ENCODE results near the gene IL36RN.
A peak's percentile ranks its signal among the peaks of the same experiment; 100 is the strongest.
"Not testable (repeated sequence)": the region's sequence is repeated elsewhere in the genome, so short reads cannot be mapped to it uniquely, and the experiment has no call there.

Gene IL36RN

DNA sequence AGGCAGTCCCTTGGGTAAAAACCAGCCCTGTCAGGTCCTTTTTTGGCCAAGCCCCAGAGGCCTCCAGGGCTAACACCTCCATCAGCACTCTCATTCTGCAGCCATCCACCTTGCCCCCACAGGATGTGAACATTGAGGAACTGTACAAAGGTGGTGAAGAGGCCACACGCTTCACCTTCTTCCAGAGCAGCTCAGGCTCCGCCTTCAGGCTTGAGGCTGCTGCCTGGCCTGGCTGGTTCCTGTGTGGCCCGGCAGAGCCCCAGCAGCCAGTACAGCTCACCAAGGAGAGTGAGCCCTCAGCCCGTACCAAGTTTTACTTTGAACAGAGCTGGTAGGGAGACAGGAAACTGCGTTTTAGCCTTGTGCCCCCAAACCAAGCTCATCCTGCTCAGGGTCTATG, 16.0 kb downstream of the IL36RN start:
- no peak for DNase-seq (ENCODE audit: low read depth)

DNA sequence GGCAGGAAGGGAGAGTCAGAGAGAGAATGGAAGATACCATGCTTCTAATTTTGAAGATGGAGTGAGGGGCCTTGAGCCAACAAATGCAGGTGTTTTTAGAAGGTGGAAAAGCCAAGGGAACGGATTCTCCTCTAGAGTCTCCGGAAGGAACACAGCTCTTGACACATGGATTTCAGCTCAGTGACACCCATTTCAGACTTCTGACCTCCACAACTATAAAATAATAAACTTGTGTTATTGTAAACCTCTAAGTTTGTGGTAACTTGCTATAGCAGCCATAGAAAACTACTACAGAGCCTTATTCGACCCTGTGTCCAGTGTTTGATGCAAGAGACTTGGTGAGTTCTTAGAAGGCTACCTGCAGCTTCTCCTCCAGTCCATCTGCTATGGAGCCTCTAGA, 16.6 kb downstream of the IL36RN start:
- DNase-seq (ENCODE audit: low read depth) = no peak

DNA sequence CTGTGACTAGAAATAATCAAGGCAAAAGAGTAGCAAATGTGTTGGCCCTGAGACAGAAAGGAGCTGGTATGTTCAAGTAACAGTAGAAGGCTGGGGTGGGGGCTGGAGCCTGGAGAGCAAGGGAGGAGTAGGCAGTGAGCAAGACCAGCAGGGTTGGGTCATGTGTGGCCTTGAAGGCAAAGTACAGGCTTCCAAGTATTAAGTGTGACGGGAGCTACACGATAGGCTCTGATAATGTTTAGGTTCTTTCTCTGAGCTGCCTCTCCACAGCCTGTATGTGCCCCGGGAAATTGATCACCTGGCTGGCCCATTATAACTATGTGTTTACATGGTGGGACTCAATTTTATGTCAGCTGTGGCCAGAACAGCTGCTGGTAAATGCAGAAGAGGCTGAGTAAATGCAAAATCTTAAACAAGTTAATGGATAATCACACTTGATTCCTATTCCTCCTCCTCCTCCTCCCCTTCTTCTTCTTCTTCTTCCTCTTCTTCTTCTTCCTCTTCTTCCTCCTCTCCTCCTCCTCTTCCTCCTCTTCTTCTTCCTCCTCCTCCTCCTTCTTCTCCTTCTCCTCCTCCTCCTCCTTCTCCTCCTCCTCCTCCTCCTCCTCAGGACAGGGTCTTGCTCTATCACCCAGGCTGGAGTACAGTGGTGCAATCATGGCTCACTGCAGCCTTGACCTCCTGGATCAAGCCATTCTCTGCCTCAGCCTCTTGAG, 18.1 kb downstream of the IL36RN start:
- DNase-seq (ENCODE audit: low read depth) = no peak

DNA sequence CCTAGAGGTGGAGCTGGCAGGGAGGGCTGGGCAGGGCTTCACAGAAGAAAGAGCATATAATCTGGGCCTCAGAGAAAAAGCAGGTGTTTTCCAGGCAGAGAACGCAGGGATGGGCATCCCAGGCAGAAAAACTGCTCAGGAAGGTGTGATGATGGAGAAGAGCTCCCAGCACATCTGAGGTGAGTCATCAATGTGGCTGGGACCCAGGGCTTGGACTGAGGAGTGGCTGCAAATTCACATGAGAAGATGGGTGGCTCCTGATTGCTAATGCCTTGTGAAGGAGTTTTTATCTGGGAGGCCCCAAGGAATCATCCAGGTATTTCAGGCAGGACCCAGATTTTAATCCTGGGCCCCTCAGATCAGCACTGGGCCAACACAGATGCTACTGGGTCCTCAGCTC, 18.9 kb downstream of the IL36RN start:
- no peak for DNase-seq (ENCODE audit: low read depth)

DNA sequence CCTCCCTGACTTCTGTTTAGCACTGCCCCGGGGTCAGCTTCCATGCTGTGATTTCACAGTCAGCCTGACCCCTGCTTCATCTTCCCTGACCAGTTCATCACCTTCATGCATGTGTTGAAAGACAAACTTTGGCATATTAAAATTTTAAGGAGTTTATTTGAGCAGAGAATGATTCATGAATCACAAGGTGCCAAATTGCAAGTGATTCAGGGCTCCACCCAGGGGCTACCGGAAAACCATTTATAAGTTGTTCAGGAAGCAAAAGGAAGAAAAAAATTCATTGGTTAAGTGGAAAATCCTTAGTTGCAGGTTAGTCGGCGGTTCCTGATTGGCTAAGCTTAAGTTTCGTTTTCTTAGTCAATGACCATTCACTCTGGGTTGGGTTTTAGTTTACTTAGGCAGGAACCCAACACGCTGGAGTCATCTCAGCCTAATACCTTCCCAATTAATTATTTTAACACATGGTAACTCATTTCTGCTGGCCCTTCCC, 19.4 kb downstream of the IL36RN start:
- DNase-seq (ENCODE audit: low read depth) = no peak

DNA sequence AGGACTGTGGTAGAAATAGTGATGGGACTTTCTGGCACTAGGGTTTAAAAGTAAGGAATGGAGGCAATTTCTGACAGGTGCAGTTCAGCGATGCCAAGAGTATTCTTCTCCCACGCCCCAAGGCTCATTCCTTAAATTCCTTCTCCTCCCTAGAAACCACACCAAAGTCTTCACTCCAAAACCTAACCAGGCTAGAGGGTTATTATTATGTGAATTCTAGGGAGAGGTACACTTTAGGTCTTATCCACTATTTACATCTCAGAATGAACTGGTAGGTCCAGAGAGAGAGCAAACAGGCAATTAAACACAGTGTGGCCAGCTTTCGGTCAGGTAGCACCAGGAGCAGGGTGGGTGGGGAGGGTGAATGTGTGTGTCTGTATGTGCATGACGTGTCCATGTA, 20.1 kb downstream of the IL36RN start:
- DNase-seq (ENCODE audit: low read depth) = no peak

DNA sequence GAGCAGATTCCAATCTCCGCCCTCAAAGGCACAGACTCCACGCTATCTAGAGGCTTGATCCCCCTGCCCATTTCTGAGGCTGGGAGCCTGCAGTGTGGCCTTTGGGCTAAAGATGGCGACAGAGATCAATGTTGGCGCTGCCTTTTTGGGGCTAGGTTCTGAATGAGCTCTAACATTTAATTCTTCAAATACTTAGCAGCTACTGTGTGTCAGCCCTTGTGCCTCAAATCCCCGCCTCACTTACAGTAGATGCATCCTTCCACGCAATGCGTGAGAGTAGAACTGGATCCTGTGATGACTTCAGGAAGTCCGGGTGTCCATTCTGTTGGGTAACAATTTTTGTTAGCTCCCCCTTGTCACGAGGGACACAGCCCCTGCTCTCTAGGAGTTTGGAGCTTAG, 21.1 kb downstream of the IL36RN start:
- peak; percentile 8 for DNase-seq (ENCODE audit: low read depth)

DNA sequence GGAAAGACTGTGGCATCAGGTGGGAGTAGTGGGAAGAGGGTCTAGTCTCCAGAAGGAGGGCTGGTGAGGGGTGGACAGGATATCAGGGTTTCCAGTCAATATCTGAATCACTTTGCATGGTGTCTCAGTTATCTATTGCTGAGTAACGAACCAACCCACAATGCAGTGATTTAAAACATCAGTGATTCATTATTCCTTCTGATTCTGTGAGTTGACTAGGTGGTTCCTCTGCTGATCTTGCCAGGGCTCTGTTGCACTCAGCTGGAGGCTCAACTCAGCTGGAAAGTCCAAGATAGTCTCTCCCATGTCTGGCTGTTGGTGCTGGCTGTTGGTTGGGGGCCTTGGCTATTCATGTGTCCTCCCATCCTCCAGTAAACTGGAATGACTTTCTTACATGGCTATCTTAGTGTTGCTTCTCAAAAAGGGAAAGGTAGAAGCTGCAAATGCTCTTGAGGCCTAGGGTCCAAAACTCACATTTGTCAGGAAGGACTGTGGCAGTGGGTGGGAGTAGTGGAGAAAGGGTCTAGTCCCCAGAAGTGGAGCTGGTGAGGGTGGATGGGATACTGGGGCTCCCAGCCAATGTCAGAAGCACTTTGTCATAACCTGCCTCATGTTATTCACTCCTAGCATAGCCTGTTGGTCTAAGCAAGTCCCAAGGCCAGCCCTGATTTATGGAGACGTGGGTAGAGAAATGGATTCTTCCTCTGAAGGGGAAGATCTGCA, 22.7 kb downstream of the IL36RN start:
- no peak for DNase-seq (ENCODE audit: low read depth)

DNA sequence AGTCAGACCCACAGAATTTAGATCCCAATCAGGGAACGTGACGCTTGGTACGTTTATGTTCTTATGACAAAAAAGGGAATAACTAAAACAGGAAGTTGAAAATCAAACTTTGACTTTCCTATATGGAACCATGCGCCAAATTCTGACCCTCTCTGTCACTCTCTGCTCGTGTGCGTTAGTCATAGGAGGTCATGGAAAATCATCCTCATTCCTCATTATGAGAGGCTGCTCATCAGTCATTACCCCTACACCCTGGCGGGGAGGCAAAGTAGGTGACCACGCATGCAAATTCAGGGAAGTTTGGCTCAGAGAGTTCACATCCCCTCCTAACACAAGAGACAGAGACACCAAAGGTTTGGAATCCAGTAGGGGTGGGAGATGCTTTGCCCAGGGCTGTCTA, 24.3 kb downstream of the IL36RN start:
- DNase-seq (ENCODE audit: low read depth) = no peak

DNA sequence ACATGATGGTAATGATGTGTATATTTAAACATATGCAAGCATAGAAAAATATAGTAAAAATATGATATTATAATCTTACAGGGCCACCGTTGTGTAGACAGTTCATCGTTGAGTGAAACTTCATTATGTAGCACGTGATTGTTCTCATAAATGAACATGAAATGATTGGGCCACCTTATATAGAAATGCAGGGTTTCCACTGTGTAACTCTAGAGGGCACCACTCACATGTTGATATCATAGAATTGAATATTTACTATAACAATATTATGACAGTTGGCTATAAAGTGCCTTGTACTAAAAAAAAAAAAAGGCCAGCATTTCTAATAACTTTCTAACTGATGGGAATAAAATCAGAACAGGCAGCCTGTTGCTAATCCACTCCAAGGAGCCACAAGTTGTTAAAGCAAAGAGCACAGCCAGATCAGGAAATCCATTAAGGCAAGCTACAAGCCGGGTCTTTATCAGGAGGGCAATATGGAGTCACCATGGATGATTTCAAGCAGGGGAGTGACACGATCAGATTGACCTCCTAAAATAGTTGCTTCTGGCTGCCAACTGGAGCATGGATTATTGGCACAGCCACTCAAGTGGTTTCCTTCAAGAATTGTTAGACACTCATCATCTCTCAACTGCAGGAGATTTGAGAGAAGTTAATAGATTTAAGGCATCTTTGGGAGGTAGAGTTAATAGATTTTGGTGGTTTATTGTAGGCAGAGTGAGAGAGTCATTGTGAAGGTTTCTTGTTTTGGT, 25.4 kb downstream of the IL36RN start:
- no peak for DNase-seq (ENCODE audit: low read depth)

DNA sequence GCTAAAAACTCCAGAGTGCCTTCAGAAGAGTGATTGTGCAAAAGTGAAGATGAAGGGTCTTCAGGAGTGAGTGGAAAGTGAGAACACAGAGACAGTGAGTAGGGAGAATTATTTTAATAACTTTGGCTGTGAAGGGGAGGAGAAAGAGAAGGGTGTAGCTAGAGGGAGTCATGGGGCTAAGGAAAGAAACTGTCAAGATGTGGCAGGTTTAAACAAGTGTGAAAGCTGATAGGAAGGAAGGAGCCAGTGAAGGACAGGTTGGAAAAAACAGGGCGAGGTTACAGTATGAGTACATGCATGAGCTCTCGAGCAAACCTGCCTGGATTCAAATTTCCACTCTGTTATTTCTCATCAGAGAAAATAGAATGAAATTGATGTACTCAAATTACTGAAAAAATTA, 26.5 kb downstream of the IL36RN start:
- no peak for DNase-seq (ENCODE audit: low read depth)

DNA sequence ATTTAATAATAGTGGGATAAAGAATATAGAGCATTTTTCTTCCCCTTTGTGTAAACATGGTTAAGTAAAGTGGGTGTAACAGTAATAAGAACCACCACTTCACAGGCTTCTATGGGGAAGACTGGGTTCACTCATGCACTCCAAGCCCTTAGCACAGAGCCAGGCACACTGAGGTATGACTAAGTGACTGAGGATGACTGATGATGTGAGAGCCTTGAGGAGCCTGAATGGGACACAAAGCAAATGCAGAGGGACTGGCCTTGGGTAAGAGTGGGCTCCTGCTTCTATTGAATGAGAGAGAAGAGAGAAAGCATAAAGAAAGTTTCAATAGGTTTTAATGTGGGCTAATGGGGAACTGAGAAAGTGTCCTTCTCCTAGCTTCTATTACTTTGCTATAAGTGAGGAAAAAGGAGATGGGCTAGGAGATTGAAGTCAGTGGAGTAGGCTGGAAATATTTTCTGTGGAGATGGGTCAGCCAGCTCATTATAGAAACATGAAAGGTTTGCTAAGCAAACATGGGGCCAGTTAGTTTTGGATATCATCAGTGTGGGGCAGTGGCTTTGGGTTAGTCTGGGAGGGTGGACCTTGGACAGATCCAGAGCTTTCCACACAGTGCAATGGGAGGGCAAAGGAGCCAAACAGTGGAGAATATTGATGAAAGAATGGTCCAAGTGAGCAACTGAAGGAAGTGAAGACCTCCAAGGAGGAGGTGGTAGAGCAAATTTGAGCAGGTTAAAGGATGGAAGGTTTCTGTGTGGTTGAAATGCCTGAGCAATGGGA, 29.4 kb downstream of the IL36RN start:
- no peak for DNase-seq (ENCODE audit: low read depth)

DNA sequence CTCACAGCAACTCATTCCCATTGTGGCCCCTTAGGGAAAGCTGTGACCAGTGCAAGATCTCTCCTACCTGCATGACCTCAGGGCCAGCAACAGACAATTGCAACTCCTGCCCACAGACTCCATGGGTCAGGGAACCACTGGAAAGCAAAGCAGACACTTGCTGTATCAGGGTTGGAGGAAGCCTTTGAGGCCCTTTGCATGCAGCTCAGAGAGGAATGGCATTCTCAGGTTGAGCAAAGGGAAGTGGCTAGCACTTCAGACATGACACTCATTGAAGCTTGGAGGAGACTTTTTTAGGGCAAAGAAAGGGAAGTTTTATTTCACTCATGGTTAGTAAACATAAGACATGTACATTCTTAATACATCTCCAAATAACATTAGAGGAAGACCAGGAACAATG, 30.9 kb downstream of the IL36RN start:
- DNase-seq (ENCODE audit: low read depth) = no peak

DNA sequence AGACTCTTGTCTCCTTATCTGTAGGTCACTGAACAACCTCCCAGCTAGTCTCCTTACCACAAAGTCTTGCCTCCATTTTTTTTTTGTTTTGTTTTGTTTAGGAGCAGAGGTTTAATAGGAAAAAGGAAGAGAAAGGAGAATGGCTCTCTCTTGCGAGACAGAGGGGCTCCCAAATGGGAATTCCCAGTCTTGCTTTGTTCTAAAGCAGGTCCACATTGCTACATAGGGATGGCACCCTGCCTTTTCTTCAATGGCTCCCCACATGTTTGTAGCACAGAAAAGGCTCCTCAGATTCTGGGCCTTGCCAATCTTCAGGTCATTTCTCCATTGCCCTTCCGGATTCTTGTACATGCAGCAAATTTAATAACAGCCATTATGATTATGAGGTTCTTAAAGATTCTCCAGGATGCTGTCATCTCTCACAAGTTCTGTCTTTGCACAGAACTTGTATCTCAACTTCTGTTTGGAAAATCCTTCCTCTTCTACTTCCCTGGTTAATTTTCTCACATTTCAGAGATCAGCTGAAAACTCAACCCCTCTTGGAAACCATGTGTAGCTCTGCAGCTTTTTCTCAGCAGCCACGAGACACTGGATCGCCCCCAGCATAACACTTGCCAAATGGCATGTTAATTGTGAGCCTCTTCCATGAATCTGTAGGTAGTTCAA, 32.4 kb downstream of the IL36RN start:
- no peak for DNase-seq (ENCODE audit: low read depth)

DNA sequence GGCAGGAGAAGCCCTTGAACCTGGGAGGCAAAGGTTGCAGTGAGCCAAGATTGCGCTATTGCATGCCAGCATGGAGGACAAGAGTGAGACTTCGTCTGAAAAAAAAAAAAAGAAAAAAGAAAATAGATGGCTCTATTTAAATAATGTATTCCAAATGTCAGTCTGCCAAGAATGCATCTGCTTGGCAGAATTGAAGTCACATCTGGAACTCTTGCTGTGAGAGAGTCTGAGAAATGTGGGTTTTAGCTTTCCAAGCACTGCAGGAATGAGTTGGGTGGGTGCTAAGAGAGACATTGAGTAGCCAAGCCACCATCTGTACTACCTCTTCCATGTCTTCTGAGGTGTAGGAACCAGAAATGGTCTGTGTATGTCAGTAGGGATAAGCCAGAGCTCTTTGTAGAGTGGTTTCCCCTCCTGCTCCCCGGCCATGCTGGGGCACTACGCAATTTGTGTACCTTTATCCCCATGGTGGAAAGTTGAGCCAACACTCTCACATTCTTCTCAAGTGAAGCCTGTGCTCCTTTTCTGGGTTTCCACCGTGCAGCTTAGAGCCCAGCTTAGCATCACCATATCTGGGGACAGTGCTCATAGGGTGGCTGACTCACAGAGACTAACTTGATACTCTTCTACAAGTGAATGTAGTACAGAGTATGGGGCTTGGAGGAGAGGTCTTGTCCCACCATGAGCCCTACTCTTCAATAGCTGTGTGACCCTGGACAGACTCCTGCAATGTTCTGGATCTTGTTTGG, 34.0 kb downstream of the IL36RN start:
- DNase-seq (ENCODE audit: low read depth) = no peak

DNA sequence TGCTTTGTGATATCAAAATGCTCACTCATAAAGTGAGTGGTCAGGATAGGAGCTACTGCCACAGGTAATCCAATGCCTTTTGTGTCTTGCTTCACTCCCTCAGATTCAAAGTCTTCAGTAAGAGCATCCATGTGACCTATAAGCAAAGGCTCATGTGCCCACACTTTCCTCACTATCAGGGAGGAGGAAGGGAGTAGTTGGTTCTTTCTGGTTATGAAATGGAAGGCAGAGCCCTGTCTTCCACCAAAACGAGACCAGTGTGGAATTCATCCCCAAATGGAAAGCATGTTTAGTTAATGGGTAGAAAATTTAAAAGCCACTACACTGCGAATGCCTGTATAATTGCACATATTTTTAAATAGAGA, 34.6 kb downstream of the IL36RN start:
- no peak for DNase-seq (ENCODE audit: low read depth)

DNA sequence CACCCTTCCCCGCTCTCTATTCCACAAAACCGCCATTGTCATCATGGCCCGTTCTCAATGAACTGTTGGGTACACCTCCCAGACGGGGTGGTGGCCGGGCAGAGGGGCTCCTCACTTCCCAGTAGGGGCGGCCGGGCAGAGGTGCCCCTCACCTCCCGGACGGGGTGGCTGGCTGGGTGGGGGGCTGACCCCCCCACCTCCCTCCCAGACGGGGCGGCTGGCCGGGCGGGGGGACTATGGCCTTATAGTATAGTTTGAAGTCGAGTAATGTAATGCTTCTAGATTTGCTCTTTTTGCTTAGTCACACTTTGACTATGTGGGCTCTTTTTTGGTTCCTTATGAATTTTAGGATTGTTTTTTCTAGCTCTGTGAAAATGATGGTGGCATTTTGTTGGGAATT, 37.3 kb downstream of the IL36RN start:
- not testable (repeated sequence) for DNase-seq (ENCODE audit: low read depth)

DNA sequence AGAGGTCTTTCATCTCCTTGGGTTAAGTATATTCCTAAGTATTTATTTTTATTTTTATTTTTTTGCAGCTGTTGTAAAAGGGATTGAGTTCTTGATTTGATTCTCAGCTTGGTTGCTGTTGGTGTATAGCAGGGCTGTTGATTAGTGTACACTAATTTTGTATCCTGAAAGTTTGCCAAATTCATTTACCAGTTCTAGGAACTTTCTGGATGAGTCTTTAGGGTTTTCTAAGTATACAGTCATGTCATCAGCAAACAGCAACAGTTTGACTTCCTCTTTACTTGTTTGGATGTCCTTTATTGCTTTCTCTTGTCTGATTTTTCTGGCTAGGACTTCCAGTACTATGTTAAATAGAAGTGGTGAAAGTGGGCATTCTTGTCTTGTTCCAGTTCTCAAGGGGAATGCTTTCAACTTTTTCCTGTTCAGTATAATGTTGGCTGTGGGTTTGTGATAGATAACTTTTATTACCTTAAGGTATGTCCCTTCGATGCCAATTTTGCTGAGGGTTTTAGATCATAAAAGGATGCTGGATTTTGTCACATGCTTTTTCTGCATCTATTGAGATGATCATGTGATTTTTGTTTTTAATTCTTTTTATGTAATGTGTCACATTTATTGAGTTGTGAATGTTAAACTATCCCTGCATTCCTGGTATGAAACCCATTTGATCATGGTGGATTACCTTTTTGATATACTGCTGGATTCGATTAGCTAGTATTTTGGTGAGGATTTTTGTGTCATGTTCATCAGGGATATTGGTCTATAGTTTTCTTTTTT, 38.0 kb downstream of the IL36RN start:
- DNase-seq (ENCODE audit: low read depth) = not testable (repeated sequence)

DNA sequence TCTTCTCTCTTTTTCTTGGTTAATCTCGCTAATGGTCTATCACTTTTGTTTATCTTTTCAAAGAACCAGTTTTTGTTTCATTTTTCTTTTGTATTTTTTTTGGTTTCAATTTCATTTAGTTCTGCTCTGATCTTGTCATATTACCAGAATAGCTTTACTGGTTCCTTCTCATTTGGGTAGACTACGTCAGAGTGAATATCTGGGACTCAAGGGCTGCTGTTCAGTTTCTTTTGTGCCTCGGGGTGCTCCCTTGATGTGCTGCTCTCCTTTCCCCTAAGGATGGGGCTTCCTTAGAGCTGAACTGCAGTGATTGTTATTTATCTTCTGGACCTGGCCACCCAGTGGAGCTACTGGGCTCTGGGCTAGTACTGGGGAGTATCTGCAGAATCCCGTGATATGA, 39.0 kb downstream of the IL36RN start:
- no peak for DNase-seq (ENCODE audit: low read depth)

DNA sequence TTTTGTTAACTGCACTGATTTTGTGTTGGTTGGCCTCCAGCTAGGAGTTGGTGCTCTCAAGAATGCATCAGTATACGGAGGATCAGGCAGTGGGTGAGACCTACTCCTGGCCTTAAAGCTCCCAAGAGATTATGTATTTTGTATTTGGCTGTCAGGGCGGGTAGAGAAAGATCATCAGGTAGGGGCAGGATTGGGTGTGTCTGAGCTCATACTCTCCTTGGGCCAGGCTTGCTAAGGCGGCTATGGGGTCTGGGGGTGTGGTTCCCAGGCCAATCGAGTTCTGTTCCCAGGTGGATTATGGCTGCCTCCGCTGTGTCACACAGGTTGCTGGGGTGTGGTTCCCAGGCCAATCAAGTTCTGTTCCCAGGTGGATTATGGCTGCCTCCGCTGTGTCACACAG, 39.5 kb downstream of the IL36RN start:
- no peak for DNase-seq (ENCODE audit: low read depth)

Data from activated T-helper 9 cell treated with anti-CD3 and anti-CD28 coated beads, Interleukin-2, amount 50 U/mL, for 16 hours (primary cell).